GM21528 (cell line): ENCODE measurements around the gene TMEM151A.
"Not testable (repeated sequence)": the region's sequence is repeated elsewhere in the genome, so short reads cannot be mapped to it uniquely, and the experiment has no call there.

ENCODE experiments used
- ATAC-seq: cut with Tn5 transposase; IDR thresholded peaks from one replicate; pipeline ENCODE4 v1.9.1; 2021; ENCODE audit warnings: mild to moderate bottlenecking, moderate library complexity; ENCODE audit not compliant: unreplicated experiment, low FRiP score

Gene TMEM151A

DNA sequence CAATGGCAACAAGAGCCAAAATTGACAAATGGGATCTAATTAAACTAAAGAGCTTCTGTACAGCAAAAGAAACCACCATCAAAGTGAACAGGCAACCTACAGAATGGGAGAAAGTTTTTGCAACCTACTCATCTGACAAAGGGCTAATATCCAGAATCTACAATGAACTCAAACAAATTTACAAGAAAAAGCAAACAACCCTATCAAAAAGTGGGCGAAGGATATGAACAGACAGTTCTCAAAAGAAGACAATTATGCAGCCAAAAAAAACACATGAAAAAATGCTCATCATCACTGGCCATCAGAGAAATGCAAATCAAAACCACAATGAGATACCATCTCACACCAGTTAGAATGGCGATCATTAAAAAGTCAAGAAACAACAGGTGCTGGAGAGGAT is 28.6 kb downstream of the TMEM151A start:
- not testable (repeated sequence) for ATAC-seq

DNA sequence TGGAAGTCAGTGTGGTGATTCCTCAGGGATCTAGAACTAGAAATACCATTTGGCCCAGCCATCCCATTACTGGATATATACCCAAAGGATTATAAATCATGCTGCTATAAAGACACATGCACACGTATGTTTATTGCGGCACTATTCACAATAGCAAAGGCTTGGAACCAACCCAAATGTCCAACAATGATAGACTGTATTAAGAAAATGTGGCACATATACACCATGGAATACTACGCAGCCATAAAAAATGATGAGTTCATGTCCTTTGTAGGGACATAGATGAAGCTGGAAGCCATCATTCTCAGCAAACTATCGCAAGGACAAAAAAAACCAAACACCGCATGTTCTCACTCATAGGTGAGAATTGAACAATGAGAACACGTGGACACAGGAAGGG is 29.1 kb downstream of the TMEM151A start:
- not testable (repeated sequence) for ATAC-seq

DNA sequence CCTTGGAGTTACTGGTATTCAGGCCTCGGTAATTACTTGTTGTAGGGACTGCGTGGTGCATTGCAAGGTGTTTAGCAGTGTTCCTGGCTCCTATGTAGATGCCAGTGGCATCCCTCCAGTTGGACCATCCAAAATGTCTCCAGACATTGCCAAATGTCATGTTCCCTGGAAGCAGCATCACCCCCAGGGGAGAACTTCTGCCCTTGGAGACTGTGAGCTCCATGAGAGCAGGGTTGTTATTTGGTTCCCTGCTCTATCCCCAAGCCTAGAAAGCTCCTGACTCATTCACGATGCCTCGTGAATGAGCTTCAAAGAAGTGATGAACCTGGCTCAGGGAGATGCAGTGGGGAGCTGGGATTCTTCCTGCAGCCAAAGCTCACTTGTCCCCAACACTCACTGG is 29.9 kb downstream of the TMEM151A start:
- ATAC-seq, result no peak

DNA sequence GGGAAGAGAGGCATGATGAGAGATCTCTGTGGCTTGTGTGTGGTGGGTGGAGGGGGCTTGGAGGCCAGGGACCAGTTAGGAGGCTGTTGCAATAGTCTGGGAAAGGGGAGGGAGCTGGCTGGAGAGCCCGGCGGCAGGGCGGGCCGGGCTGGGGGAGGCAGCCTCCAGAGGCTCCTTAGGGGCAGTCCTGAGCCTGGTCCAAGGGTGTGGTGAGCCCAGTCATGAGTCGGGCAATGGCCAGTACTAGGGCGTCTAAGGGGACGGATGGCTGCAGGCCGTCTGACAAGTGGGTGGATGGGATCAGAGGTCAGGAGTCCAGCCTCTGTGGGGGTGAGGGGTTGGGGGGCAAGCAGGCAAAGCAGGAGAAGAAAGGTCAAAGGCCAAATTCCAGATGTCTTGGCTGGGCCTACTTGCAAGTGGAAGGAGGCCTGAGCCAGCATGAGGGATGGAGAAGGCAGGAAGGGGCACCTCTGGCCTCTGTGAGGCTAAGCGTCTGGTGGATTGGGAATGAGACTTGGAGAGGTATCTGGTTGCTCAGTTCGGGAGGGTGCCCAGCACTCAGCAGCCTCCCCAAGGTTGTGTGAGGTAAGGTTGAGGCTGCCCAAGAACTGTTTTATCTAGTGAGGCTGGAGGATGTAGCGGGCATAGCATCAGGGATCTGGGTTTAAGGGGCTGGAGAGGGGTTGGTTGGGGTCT is 31.2 kb downstream of the TMEM151A start:
- no peak for ATAC-seq

DNA sequence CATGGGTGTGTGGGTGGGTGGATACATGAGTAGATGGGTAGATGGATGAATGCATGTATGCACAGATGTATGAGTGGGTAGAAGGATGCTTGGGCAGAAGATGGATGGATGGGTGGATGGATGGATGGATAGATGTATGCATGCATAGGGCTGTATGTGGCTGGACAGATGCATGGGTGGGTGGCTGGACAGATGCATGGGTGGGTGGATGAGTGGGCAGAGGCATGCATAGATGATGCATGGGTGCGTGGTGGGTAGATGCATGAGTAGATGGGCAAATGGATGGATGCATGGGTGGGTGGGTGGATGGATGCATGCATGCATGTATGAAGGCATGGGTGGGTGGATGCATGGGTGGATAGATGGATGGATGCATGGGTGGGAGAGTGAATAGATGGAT is 32.0 kb downstream of the TMEM151A start:
- ATAC-seq, result no peak

DNA sequence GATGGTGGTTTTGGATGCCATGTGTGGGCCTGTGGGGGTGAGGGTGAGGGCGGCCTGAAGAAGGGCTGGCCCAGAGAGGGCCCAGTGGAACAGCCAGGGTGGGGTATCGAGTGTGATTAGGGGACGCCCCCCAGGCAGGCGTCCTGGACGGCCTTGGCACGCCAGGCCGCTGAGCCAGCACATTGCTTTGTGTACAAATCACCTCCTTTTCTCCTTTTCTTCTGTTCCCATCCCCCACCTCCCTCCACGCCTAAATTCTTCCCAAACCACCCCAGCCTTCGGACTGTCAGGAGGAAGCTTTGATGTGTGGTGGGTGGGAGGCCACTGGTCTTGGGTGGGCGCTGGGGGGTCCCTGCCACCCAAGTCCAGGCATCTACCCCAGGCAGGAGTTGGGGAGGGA is 33.0 kb downstream of the TMEM151A start:
- no peak for ATAC-seq

DNA sequence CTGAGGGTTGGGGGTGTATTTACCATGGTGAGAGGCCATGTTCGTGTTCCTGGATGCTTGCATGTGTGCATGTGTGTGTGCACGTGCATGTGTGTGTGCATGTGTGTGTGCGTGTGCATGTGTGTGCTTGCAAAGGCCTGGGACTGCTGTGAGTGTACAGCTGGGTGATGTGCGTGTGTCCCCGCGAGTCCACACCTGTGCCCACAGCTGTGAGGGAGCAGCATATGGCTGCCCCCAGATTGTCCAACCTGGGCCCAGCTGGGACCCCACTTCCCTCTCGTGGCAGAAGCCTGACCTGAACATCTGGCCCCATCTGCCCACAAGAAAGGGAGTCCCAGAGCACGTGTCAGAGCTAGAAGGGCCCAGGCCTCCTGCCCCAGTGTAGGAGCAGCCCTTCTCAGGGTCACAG is 33.6 kb downstream of the TMEM151A start:
- no peak for ATAC-seq

DNA sequence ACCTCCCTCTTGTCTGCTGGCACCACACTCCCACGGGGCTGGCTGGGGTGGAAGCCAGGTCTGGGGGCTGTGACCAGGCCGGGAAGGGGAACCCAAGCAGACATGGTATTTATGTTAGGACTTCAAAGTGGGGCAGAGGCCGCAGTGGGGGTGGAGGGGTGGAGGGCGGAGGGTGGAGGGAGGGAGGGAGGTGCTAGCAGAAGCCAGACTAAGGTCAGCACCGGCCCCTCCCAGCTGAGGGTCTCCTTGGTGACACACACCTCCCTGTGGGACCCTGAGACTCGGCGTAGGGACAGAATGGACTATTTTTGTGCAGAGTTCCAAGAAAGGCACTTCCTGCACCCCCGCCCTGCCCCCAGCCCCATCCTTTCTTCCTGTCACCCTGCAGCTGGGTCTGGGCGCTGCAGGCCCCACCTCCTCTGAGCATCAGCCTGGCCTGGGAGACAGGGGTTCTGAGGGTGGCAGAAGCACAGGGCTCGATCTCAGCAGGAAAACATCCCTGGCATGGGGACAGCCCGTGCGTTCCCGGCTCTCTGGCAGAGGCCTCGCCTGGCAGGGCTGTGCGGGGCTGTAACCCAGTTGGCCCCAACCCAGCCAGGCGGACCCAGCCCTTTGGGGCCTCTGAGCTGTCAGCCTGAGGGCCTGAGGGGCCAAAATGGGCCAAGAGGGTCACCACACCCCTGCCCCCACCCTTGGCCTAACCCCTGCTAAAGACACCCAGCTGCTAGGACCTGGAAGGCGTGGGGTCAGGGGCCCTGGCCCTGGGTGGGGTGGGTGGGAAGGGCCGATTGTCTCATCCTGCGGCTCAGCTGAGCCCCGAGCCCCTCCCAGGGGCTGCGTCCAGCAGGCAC is 34.8 kb downstream of the TMEM151A start:
- ATAC-seq, result no peak

DNA sequence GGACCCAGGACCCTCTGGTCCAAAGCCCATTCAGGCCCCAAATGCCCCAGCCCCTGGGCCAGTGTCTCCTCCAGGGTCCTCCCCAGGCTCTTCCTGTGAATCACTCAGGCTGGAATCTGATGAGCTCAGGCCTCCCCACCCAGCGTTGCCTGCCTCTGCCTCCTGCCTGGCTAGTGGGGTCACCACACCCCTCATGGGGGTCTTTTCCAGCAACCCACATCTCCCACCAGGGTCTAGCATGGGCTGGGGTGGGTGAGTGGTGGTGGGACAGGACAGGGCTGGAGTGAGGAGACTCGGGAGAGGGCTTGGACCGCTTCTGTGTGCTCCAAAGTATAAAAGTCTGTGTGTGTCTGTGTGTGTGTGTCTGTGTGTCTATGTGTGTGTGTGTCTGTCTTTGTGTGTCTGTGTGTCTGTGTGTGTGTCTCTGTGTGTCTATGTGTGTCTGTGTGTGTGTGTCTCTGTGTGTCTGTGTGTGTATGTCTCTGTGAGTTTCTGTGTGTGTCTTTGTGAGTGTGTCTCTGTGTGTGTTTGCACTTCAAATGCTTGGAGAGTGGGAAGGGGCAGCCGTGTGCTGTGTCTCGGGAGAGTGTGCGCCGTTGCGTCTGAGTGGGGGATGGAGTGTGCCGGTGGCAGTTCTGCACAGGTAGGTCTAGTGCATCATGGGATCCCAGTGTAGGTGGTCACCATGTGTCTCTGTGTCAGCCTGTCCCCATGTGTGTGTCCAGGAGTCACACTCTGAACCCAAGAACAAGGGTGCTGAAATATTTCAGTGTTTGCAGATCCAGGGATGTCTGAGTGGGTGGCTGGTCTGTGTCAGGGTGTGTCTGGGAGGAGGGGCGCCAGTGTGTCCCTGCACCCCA is 35.7 kb downstream of the TMEM151A start:
- ATAC-seq, result no peak

DNA sequence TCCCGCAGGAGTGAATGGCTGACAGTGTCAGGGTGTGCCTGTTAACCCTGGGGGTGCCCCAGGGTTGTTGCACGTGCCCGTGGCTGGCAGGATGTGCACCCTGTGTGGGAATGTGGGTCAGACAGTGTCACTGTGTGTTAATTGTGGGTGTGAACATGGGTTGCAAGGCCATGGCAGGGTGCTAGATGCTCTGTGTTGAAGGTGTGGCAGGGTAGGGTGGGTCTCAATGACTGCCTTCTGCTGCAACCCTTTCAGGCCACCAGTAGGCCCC is 36.3 kb downstream of the TMEM151A start:
- no peak for ATAC-seq

DNA sequence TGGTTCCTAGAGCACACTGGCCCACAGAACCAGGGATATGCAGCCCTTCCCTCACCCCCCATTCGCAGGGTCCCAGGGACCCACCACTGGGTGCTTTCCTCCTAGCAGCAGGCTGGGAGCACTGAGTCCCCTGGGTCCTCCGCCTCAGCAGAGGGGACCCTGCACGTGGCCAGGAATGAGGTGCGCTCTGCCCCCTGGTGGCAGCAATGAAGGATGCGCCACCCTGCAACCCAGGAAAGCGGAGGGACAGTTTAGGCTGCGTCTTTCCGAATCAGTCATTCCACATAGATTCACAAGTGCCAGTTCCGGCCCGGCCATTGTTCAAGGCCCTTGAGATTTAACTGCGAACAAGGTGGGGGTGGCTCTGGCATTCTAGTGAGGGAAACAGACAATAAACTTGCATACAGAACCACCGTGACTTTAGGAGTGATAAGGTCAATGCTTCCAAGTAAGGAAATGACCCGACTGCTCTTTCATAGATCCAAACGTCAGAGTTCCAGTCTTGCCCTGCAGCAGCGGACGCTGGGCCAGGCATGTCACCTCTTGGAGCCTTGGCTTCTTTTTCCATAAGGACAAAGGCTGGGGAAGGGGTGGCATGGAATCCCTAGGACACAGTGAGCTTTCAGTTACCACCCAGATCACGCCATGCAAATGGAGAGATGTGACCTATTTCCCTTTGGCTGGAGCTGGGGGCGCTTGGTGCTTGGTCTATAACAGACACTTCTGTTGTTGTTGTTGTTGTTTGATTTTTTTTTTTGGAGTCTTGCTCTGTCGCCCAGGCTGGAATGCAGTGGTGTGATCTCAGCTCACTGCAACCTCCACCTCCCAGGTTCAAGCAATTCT is 36.8 kb downstream of the TMEM151A start:
- ATAC-seq, result no peak

DNA sequence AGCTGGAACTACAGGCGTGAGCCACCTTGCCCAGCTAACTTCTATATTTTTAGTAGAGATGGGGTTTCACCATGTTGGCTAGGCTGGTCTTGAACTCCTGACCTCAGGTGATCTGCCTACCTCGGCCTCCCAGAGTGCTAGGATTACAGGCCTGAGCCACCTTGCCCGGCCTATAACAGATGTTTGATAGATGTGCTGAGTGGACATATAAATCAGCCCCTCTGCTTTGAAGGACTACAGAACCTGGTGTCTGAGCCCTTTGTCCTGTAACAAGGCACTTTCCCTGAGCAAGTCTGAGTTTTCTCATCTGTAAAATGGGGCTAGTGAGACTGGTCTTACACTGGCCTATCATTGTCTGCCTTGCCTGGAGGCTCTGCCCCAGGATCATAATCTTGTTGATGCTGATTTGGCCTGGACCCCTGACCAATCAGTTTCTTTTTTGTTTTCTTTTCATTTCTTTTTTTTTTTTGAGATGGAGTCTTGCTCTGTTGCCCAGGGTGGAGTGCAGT is 37.5 kb downstream of the TMEM151A start:
- no peak for ATAC-seq

DNA sequence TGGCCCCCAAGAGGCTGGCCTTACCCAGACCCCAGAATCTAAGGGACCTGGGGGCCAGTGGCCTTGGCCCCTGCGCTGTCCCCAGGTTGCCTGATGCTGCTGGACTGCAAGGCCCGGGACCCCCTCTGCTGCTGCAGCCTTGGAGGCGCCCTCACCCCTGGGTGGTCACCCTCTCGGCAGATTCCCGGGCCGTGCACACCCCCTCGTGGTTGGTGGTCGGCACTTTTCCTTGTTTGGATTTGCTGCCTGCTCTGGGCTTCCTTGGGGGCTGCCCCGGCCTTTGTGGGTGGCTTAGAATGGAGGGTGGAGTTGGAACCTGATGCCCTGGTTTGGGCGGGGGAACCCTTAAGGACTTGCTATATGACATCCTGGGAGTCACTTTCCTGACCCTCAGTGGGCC is 39.2 kb downstream of the TMEM151A start:
- ATAC-seq, result no peak

DNA sequence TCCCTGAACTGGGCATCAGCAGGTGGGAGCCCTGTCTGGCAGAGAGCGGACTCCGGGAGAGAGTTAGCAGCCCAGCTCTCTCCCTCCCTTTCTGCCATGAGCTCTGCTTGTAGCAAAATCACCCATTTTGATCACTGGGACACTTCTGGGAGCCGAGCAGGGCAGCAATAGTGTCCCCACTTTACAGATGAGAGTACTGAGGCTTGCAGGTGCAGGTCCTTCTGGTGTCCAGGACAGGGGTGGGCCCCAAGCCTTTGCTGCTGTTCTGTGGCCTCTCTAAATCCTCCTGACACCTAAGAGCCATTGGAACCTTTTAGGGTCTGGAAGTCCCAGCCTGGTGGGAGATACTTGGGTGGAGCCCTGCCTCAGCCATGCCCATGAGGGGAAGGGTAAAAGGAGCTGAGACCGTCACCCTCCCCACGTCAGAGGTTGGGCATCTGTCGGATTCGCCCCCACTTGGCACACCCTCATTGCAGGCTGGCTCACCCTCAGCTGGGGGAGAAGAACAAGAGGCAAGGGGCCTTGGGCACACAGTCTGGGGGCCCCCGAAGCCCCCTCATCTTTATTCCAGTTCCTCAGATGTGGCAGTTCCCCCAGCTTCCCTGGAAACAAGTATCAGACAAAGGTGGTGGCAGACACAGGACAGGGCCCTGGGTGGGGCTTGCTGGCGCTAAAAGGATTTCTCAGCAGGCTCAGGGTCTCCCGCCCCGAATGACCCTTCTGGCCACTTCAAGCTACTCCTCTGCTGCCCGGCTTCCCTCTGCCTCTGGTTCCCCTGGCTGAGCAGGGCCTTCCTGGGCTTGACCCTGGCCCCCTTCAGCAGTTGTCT is 40.1 kb downstream of the TMEM151A start:
- ATAC-seq, result no peak

DNA sequence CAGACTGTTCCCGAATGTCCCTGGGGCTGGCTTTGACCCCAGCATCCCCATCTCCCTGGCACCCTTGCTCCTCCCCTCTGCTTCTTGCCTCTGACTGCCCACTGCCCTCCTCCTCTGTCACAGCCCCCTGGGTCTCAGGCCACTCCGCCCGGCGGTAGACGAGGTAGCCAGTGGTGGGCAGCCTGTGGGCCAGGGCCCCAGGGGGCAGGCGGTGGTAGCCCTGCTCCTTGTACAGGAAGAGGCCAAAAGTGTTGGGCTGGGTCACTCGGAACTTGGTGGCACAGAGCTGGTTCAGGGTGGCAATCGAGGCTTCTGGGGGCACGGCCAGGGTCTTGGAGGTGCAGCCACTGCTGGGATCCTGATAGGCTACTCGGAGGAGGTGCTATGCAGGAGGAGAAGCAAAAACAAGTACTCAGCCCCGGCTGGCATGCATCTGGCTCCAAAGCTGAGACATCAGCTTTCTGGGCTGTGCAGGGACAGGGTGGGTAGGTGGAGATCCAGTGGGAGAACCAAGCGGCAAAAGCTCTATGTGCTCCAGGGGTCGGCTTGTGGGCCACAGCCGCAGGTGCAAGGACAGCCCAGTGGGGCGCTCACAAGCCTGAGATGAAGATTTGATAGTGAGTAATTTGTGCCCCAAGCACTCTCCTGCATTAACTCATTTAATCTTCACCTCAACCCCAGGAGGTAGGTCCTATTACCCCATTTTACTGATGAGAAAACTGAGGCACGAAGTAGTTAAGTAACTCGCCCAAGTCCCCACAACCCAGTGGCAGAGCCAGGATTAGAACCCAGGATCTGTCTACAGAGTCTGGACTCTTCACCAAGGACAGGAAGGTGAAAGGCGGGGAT is 40.9 kb downstream of the TMEM151A start:
- no peak for ATAC-seq

DNA sequence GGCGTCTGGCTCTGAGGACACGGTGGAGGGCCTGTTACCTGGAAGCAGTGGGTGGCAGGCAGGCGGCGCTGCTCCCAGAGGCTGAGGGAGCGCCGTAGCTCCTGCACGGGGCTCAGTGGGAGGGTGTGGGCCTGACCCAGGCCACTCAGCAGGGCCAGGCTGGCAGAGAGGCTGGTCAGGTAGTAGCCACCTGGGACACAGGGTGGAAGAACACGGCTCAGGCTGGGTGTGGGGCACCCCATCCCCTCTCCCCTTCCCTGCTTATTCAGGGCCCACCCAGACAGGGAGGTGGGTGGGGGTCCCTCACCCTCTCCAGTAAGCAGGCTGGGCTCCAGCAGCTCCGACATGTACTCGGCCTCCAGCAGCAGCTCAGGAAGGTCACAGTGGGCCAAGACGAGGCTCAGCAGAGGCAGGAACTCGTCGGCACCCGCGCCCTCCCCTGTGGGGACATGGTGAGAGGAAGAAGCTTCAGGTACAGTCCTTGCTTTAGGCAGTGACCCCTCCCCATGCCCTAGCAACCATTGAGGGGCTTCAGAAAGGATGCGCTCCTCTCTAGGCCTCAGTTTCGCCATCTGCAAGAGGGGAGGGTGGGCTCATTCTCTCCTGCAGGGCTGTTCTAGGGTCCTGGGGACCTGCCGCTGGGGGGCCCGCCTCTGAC is 41.7 kb downstream of the TMEM151A start:
- no peak for ATAC-seq

DNA sequence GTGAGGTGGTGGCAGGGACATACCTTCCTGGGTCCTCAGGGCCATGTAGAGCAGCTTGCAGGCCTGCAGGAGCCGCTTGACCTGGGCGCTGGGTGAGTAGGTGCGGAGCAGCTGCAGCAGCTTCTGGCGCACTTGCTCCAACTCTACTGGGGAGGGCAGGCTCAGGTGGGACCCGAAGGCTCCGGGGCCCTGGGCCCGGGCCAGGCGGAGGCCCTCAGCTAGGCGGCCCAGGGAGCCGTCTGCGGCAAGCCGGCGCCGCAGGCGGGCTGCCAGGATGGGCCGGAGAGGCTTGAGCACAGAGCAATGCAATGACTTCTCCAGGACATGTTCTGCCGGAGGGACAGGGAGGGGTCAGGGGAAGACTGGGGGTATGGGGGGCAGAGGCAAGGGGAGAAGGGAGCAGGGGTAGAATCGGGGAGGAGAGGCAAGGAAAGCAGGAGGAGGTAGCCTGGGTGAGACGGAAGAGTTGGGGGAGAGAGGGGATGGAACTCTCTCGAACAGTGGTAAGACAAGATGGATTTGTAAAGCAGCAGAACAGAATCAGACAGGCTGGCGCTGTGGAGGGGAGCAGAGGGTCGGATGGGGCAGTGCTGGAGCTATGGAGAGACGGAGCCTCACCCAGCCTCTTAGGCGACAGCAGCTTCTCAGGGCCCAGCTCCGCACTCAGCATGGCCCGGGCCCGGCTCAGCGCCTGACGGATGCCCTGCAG is 42.4 kb downstream of the TMEM151A start:
- no peak for ATAC-seq
